ENCODE data around the gene TOX3.

The TOX3 gene

DNA sequence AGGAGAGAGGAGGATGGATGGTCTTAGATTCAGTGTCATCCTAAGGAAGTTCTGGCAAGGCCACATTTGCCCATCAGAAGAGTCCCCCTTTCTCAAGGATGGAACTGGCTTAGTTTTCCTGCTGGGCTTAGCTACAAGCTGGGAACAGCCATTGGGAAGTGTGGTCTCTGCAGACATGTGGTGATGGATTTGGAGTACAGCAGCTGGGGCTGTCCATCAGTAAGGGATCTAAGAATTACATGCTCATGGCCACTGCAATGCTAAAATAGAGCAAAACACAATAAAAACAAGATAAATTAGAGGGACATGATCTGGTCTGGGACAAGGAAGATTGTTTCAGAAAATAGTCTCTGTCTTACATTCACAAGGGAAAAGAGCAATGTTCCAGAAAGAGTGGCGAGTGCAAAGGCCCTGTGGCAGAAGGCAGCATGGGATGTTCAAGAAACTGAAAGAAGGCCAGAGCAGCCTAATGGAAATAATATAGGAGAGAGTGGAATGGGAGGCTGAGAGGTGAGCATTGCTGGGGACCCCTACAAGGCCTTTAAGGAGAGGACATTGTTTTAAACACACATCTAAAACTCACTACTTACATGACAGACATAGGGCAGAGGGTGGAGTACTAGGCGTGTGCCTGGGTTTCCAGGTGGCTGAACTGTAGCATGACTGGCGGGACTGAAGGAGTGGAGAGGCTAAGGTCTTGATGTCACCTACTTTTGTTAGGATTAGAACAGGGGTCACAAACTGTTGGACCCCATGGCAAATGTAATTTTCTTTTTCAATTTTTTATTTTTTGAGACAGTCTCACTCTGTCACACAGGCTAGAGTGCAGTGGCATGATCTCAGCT lies 17.0 kb upstream of the TOX3 start:
- no peak for DNase-seq

DNA sequence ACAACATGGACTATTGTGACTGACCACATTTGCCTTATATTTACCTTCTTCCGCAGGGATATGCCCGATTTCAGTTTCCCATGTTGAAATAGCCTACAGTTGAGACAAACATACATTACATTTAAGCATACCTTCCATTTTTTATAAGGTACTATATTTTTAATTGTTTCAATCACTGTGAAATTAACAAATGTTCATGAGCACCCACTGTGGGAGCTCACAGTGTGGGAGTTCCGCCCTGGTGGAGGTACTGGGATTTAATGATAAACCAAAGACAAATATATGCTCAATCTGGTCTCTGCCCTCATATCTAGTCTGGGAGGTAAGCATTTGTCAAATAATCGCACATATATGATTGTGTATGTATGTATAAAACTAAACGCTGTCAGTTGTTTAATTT lies 15.8 kb upstream of the TOX3 start:
- DNase-seq = no peak

DNA sequence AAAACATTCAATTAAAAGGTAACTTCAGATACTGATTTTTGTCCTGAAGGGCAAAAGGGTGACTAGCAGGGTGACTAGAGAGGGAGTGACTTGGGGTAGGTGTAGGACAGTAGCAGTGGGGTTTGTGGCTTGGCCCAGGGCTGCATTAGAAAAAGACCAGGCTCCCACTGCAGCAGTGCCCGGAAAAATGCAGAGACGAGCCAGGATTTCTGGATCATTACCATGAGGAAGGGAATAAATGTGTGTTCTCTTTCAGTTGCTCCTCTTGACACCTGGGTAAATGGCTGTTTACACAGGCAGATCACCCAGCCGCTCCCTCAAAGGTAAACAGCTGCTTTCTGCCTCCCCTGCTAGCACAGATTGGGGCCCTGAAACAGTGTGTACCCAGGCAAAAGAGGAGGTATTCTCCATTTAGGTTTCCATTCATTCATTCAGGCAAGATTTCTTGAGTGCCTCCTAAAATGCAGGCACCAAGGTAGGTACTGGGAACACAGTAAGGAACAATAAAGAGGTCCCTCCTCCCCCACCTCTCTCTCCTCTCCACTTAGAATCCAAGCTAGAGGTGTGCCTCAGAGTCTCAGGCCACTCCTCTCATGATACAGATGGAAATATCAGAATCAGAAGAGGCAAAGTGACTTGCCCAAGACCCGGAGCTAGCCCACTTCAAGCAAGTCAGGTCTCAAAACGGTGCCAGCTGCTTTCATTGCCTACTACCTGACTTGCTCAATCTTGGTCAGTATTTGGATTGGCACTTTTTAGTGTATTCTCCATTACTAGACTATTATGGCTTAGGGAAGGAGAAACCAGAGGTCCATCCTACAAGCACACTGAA lies 15.2 kb upstream of the TOX3 start:
- DNase-seq = peak; percentile 80

DNA sequence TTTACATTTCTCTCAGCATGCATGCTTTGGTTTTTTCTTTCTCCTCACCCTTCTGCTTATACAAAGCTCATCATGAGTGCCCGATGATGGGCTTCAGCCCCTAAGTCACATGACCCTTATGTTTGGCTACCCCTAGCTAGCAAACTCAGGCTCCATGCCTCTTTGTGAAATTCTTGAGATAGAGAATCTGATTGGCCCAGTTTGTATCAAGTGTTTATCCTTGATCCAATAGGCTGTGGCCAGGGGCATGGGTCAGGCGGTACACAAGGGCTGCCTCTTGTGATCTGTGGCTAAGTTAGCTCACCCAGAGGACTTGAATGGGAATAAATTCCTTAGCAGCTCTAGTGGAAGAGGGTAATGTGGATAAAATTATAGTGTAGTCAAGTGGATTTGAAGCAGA lies 11.5 kb upstream of the TOX3 start:
- DNase-seq = no peak

DNA sequence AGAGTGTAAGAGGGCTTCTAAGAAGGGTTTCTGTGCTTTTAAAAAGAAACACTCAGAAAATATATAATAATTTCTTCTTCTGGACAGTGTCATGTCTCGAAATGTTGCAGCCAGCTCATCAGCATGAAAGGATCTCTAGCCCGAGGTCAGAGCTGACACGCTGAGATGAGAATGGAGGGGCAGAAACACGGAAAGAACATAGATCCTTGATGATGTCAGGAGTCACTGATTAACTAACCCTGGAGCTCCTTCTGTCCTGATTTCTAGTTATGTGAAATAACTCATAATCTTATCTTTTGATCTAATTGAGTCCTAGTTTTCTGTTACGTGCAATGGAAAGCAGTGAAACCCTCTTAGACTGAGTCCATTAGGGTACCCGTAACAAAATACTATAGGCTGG lies 10.3 kb upstream of the TOX3 start:
- DNase-seq = no peak

DNA sequence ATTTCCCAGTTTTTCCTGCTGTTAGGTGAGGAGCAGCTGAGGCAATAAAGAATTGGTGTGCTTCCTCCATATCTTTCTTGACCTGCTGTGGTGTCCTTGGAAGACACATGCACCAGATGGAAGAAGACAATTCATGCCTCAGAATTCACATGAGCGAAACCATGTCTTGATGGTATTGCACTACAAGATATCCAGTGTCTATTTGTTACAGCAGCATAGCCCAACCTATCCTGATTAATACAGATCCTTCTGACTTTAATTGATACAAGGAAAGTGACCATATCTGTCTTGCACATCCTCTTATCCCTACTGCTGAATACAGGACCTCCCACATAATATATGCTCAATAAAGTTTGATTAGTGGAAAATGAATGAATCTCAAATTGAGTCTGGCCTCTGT lies 9.1 kb upstream of the TOX3 start:
- DNase-seq = no peak

DNA sequence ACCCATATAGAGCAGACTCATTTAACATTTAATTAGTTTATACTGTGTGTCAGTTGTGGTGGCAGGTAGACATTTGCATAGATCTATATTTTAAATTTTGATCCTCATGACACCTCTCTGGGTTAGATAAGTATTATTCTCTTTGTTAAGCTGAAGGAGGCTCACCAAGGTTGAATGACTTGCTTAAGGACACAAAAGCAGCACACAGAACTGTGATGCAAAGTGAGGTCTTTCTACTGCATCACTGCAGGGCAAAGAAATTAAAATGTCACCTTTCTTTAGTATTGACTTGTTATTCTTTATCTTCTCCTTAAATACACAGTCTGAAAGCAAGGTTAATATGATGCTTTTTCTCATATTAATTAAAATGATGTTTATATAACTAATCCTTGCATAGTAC lies 8.6 kb upstream of the TOX3 start:
- DNase-seq = no peak

DNA sequence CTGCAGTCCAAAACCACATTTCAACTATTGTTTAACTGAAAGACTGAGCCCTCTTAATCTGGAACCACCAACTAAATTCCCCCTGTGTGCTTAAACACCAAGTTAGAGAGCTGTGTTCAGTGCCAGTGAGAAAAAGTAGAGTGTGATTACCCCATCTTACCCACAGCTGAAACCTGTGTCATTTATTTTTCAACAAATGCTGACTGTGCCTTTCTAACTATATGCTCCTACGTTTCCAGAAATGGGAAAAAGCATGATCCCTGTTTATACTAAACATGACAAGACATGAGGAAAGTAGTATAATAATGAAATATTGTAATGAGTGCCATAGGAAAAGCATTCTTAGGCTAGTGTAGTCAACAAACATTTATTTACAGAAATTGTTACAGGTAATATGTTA lies 7.4 kb upstream of the TOX3 start:
- no peak for DNase-seq

DNA sequence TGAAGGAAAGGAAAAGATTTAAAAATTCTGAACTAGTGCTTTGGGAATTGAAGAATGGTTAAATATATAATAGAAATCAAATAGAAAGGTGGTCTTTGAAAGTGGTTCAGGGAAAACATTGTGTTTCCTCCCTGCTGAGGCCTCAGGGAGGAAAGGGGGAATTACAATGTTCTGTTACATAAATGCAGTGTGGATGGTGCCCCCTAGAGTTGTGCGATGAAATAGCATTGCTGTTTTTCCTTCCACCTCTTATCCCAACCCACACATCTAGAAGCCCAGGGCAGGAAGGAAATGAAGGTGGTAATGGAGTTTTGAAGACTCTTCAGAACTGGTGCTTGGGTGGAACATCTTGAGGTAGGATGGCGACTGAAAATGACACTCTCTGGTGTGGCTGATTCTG lies 6.4 kb upstream of the TOX3 start:
- DNase-seq = no peak

DNA sequence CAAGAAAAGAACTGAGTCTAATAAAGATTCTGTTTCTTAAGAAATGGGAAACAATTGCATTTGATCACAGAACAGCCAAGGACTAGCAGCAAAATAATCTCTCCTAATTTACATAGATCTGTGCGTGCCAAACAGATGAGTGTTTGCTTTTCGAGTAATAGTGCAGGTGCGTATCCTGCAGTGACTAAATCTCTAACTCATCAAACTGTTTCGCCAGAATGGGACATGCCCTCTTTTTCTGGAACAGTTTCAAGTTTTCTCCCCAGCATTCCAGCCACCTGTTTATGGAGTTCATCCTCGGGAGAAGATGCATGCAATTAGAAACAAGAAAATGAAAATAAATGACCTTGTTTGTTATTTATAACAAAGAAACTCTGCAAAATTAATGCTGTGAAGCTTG lies 5.7 kb upstream of the TOX3 start:
- DNase-seq = peak; percentile 91

DNA sequence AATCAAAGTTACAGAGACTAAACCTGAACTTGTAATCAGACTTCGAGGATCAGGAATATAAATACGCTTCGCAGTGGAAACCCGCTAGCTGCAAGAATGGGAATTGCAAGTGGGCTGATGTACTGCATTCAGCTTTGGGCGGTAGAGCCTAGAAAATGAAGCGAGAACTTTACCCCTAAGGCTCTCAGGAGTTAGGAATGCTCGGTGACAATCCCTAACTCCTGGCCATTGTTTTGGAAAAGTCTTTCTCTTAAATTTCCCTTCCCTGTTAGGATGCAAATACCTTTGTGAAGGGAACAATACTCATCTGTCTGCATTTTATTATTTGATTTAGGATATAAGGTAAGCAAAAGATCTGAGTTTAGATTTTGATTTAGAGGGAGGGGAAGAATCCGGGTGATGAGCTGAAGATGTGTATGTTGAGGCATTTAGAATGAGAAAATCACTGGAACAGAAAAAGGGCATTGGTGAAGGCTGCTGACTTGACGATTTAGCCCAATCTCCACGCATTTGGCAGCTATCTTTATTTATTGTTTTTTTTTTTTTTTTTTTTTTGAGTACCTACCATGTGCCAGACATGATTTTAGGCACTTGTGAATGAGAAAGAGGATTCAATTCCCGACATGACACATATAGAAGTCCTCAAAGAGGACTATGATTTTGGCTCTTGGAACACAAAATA lies 2.2 kb upstream of the TOX3 start:
- no peak for DNase-seq

DNA sequence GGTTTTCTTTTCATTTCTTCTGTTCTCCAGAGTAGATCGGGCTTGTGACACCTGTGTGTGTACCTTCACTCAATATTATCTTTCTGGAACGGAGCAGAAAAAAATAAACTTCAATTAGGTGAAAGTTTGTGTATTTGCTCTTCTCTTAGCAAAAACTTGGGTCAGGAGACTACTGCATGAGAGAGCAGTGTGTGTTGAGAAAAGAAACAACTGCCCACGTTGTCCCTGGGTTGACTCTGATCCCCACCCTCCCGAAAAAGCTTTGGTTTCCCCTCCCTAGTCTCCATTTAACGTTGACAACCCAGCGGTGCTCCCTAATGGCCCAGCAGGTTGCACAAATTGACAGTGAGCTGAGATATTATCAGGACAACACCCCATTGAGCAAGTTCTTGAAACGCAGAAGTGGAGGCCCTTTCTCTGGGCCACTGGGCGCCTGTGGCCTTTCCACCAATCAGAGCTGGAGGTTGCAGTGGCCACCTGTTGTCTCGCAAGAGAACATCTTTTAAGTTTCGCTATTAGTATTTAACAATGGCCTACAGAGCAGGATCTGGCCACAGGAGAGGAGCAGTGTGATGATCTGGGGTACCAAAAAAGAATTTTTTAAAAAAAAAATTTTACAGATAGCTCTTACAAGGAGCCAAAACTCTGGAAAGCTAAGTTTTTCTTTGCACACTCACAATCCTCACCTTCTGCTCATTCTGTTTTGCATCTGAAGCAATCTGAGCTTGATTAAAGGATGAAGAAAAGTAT lies 1.5 kb upstream of the TOX3 start:
- no peak for DNase-seq

DNA sequence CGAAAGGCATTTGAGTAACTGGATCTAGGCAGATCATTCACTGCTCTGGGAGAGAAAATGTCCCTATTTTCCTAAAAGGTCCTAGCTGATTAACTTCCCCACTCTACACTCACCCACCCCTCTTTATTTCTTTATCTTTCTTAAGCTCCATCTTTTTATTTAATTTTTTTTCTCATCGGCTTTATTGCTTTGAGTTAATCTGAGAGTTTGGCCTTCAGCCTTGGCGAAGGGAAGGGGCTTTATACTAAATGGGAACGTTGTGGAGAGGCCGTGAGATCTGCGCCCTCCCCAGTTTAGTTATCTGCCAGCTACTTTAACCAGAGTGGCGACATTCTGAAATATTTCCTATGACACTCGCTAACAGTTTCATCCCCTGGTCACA lies 882 bp upstream of the TOX3 start:
- DNase-seq = no peak

DNA sequence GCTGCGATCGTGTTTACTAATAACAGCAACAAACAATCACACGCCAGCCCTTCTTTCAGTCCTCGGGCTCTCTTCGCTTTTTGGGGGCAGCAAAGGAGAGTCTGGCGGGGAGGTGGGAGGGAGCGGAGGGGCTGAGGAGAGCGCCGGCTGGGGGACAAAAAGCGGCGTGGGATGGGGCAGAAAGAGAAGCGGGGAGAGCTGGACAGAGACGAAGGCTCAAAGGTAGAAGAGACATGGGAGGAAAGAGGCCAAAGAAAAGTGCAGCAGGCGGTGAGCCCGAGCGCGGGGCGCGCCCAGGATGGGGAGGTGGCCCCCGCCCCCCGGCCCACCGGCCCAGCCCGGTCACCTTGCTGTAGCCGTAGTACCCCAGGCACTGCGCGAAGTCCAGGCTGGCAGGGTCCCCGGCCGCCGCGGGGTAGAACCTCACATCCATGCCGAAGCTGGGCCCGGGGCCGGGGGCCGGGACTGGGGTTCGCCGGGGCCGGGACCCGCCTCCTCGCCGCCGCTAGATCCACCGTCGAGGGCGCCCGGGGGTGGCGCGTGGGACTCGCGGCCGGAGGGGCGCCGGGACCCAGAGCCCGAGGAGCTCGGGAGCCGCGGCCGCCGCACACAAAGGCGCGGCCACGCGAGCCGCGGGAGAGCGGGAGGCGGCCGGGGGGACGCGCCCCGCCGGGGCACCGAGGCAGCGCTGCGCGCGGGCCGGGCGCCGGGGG lies 496 bp downstream of the TOX3 start:
- no peak for DNase-seq

DNA sequence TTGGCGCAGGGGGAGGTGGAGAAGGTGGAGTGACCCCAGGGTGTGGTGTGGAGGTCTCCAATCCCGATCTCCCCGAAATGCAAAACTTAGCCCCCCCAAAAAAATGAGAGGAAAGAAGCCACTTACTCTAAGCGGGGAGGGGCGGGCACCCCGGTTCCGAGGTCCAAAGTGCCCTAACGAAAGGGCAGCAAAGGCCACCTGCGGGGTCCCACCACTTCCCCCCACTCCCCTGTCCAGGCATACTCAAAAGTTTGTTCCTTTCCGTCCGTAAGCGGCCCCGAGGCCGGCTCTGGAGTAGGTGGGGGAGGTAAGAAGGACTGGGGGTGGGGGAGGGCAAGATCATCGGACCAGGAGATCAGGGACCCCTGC lies 1.1 kb downstream of the TOX3 start:
- no peak for DNase-seq

DNA sequence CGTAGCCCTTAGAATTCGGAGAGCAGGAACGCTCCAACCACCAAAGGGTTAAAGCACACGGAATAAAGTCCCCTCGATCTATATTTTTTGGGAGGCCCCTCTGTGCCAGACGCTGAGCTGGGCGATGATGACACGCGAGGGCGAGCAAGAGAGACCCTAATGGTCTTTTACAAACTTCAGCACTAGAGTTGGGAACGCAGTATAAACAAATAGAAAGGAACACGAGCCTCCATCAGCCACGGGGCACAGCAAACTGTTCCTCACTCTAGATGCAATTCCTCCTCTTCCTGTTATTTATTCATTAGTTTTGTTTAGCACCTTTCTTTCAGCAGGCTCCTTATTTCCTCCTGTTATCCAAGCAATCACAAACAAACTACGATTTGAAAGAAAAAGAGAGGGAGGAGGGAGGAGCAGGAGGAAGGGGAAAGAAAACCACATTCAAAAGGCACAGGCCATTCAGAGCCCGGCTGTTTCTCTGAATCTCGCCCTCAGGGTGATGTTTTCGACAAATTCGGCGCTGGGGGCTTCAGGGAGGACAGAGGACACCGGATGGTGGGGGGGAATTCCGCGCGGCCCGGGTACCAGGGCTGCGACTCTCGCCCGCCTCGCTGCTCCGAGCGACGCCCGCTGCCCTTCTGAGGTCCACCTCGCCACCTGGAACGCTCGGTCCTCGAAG lies 1.6 kb downstream of the TOX3 start:
- no peak for DNase-seq

DNA sequence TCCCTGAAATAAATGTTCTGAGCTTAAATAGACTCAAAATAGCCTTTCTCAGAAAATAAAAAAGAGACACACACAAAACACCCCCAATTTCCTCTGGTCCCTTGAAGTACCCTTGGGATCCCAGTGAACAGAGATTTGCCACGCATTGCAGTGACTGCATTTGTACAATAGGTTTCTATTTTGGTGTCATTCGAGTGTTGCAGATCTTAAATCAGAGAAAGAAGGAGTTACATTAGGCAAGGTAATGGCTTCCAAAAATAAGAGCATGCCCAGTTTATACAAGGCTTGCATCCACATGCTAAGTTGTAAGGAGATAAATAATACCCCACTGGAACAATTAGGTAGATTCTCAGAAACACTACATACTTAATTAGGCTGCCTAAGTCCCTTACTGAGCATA lies 2.2 kb downstream of the TOX3 start:
- no peak for DNase-seq

DNA sequence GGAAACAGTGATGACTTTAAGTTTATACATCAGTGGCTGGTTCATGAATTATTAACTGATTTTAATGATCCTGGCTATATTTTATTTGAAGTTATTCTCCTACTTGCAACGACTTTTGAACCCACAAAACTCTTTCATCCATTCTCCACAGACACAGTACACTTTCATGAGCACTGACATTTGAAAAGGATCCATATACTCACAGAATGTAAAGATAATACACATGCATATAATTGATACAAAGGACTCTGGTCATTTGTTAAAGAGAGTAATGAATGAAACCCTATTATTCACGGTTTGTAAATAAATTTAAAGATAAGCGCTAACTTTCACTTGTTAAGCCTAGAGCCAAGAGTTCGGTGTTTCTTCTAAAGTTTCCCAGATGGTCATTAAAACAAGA lies 3.3 kb downstream of the TOX3 start:
- no peak for DNase-seq

DNA sequence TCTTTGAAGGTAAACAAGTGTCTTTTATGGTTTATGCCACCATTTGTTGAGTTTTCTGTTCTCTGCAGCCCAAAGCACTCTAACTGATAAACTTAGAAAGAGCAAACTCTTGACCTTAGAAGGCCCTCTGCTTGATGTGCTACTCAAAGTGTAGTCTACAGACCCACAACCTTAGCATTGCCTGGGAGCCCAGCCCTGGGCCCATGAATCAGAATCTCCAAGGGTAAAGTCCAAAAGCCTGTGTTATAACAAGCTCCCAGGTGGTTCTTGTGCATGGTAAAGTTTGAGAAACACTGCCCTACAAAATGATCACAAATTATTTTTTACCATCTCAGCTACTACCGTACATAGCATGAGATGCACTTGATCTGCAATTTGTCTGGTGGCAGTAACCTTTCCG lies 6.0 kb downstream of the TOX3 start:
- DNase-seq = no peak

DNA sequence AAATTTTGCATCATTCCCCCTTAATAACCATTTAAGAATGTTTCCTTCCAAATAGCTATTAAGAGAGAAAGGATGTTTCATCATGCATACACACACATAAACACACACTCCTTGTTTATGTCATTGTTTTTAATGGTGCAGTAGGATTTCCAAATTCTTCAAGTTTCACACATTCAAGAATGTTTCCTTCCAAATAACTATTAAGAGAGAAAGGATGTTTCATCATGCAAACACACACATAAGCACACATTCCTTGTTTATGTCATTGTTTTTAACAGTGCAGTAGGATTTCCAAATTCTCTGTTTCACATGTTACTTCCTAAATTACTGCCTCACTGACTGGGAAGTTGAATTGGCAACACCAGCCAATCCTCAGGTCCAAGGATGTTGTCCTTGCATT lies 7.8 kb downstream of the TOX3 start:
- DNase-seq = no peak

DNA sequence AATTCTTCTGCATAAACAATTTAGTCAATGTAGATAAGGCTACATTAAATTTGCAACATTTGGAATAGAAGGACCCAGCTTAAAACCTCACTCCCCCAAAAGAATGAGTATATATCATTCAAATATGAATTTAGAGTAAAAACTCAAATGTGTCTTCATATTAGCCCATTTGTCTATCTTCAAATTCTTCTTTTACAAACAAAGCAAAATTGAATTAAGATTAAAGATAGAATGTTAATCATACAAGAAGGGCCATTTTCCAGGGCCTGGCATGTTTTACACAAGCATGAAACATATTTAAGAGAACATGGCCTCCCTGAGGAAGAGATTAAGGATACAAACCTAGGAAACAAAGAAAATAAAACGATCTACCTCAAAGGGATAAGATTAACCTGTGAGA lies 8.4 kb downstream of the TOX3 start:
- no peak for DNase-seq

DNA sequence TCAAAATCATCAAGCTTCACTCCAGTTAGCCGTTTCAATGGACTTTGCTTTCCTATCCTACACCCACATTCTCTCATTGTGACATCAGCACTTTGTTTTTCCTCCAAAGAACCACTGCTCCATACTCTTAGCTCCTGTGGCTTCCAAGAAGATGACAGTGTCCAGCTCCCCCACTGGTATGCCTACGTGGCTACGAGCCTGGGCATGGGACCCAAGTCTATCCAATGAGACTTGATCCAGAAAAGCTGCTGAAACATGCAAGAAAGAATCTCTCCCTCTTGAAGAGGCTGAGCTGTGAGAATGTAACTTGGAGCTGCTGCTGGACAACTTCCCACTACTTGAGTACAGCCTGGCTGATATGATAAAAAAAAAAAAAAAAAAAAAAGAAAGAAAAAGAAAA lies 9.4 kb downstream of the TOX3 start:
- no peak for DNase-seq
